HL-60 (cell line): Measurements from ENCODE around the gene CCDC77.

ENCODE experiments used
- DNase-seq, 2 experiments: peaks; one replicate each; pipeline ENCODE4 v3.0.0-alpha.2; 2010 to 2020; ENCODE audit warnings: low read depth in 1 of 2, low spot score in 1 of 2
- H3K27ac ChIP-seq: fragments of 250-450 bp; sonication (Bioruptor Pico); replicated peaks from 2 replicates; pipeline ENCODE4 v1.5.1; 2020; ENCODE audit warnings: mild to moderate bottlenecking, moderate library complexity
- H3K27me3 ChIP-seq: fragments of 250-450 bp; sonication (Bioruptor Pico); 2 replicates; pipeline ENCODE4 v1.5.1; 2021; ENCODE audit warnings: mild to moderate bottlenecking, moderate library complexity; ENCODE audit not compliant: insufficient read depth, poor library complexity, severe bottlenecking
- H3K4me3 ChIP-seq: replicated peaks from 2 replicates; pipeline ENCODE4 v1.5.1; 2011; ENCODE audit warnings: mild to moderate bottlenecking, control low read depth, low read length; ENCODE audit not compliant: insufficient read depth
- CTCF ChIP-seq: IDR thresholded peaks from one replicate; pipeline ENCODE4 v1.5.1; 2011; ENCODE audit warnings: low read length, control low read depth, inconsistent platforms; ENCODE audit not compliant: insufficient read depth
- GABPA ChIP-seq: IDR thresholded peaks from 2 replicates; pipeline ENCODE4 v1.6.1; 2012; ENCODE audit warnings: low read depth
- POLR2AphosphoS5 ChIP-seq: IDR thresholded peaks from 2 replicates; pipeline ENCODE4 v1.6.1; 2012; ENCODE audit warnings: low read depth
- REST ChIP-seq: IDR thresholded peaks from 2 replicates; pipeline ENCODE4 v1.6.1; 2012; ENCODE audit warnings: low read depth; ENCODE audit not compliant: insufficient replicate concordance
- SPI1 ChIP-seq: IDR thresholded peaks from 2 replicates; pipeline ENCODE4 v1.6.1; 2012; ENCODE audit warnings: low read depth, mild to moderate bottlenecking, borderline replicate concordance
- long read RNA-seq: library from polyadenylated mRNA; unstranded; transcript quantifications from one replicate; pipeline ENCODE4 v2.0.0, GENCODE V29; 2020

Gene CCDC77
- long read RNA-seq, transcript CCDC77-202 (12 exons, 2,253 nt) = minor isoform, 35 of 101 reads
- long read RNA-seq, transcript CCDC77-201 (13 exons, 2,371 nt) = major isoform, 39 of 101 reads
- long read RNA-seq, partial matches to known transcripts = 12 of 101 reads
- long read RNA-seq, other reads (novel, unspliced or antisense) = 15 of 101 reads

- Histone ChIP-seq H3K4me3 (peak within 1 kb of the TSS; percentile 98), H3K27me3 (no peaks in the 10 kb centered on the region), H3K27ac (peak within 1 kb of the TSS; percentile 67)
- TF ChIP-seq CTCF (peak; percentile 1), SPI1 (no peak), GABPA (0 out of 2 replicates have a peak, but pooled peaks have one; percentile 14), POLR2AphosphoS5 (peak; percentile 66), REST (peak; percentile 13)
- peak; percentile 88 to 94 for DNase-seq
Observed at GRCh38 chr12:401235-402028, at the start of gene CCDC77. Gene CCDC77 (plus strand): TSS chr12:401644. CDS start chr12:409384, 7,740 bp downstream.

- TF ChIP-seq SPI1 (no peak), CTCF (no peak), POLR2AphosphoS5 (no peak), GABPA (no peak), REST (no peak)
- no peaks in the 10 kb centered on the region for H3K27me3 ChIP-seq
Observed at GRCh38 chr12:356276-356988, 45.0 kb upstream of the CCDC77 start.

DNA sequence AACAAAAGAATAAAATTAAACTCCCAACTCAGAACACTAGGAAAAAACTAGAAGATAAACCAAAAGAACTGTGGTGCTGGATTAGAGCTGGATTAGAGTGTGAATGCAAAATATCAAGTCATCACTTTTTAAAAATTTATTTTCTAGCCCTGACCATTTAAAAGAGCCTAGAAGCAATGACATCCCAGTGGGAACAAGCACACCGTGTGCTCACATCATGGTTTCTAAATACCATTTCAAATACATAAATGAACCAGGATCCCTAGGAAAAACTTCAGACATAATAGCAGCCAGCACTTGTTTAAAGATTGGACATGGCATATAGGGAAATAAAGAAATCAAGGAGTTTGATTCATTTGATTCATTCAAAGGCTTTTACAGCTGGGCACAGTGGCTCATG lies 42.4 kb upstream of the CCDC77 start:
- TF ChIP-seq SPI1 (no peak), GABPA (no peak), CTCF (no peak), POLR2AphosphoS5 (no peak), REST (no peak)
- no peak overlapping the region for H3K27ac ChIP-seq
- no peak overlapping the region for H3K4me3 ChIP-seq
- no peaks in the 10 kb centered on the region for H3K27me3 ChIP-seq
- no peak for DNase-seq

More at GRCh38 chr12:356276-356988, 45.0 kb upstream of the CCDC77 start:
- no peak for DNase-seq
- H3K27ac ChIP-seq = no peak overlapping the region
- H3K4me3 ChIP-seq = no peak overlapping the region
